K562 (cell line): Measurements from ENCODE around the gene GART. TPM values are rescaled to one million over a fixed set of nuclear protein-coding genes. Genes with fewer than 3 reads are reported as not detected.

Source experiments
- ATAC-seq: fragments of 200-7000 bp; cut with Tn5 transposase; 3 replicates; pipeline ENCODE4 v1.9.1; 2020; ENCODE audit warnings: moderate library complexity
- BruUV-seq: library from RNA; stranded (reverse); fragments of 400-500 nt; replicated peaks from 2 replicates; lab custom pipeline; 2021; lab: Mats Ljungman, UMichigan
- CTCF ChIA-PET: fragments of 300-600 bp; formaldehyde crosslinking; extraction: SDS; loops from one replicate; lab custom pipeline; 2021; ENCODE audit warnings: low intra/inter-chr PET ratio; lab: Yijun Ruan, JAX
- POLR2A ChIA-PET: fragments of 300-600, 350-650 bp; sonication (Branson Sonifier 250); formaldehyde crosslinking; extraction: SDS; loops from one replicate; lab custom pipeline; 2021; ENCODE audit warnings: antibody characterized with exemption, inconsistent platforms; lab: Yijun Ruan, JAX
- DNase-seq, 4 experiments: peaks; one replicate each; pipeline versions ENCODE4 v3.0.0 to v3.0.0-alpha.2; 2011 to 2018; ENCODE audit warnings: low spot score in 3 of 4, mixed read lengths in 3 of 4; ENCODE audit errors: extremely low read depth in 1 of 4
- FAIRE-seq: peaks from 2 replicates; lab custom pipeline; 2011; peaks lifted over from hg19 to GRCh38; lab: Jason Lieb, UNC
- H2AFZ ChIP-seq: 2 replicates; pipeline ENCODE4 v1.6.0; 2011; ENCODE audit warnings: low read depth, low read length, control low read depth, inconsistent platforms
- H3K27ac ChIP-seq: fragments of 200-600 bp; 3 replicates; pipeline ENCODE4 v1.8.0; 2011; ENCODE audit warnings: low read depth, mild to moderate bottlenecking, control low read depth, inconsistent platforms, low read length, moderate library complexity, mixed read lengths; ENCODE audit errors: extremely low read depth
- H3K27me3 ChIP-seq, 2 experiments: fragments of 300-600 bp in 1 of 2; 2 replicates in 1 of 2; 3 replicates in 1 of 2; pipeline versions ENCODE4 v1.6.0 to v1.8.0; 2011; ENCODE audit warnings: inconsistent platforms in 2 of 2, low read length in 2 of 2, mild to moderate bottlenecking in 1 of 2, mixed read lengths in 1 of 2, moderate library complexity in 1 of 2; ENCODE audit not compliant: control insufficient read depth in 2 of 2, insufficient read depth in 2 of 2
- H3K36me3 ChIP-seq: fragments of 300-600 bp; 3 replicates; pipeline ENCODE4 v1.8.0; 2011; ENCODE audit warnings: mild to moderate bottlenecking, low read length, inconsistent platforms; ENCODE audit not compliant: control insufficient read depth, insufficient read depth
- H3K4me1 ChIP-seq, 2 experiments: fragments of 200-600 bp in 1 of 2; replicated peaks in 1 of 2; 2 replicates in 1 of 2; 3 replicates in 1 of 2; pipeline versions ENCODE4 v1.5.1 to v1.8.0; 2011; ENCODE audit warnings: inconsistent platforms in 2 of 2, low read length in 2 of 2, mild to moderate bottlenecking in 1 of 2, mixed read lengths in 1 of 2, moderate library complexity in 1 of 2; ENCODE audit not compliant: control insufficient read depth in 2 of 2, insufficient read depth in 2 of 2
- H3K4me2 ChIP-seq: 2 replicates; pipeline ENCODE4 v1.6.1; 2011; ENCODE audit warnings: low read length, control low read depth, inconsistent platforms, mixed read lengths; ENCODE audit not compliant: insufficient read depth
- H3K4me3 ChIP-seq: fragments of 200-600 bp; sonication (generic), shearing (Covaris generic); 2 replicates; pipeline ENCODE4 v1.5.1; 2016; ENCODE audit warnings: control low read depth, inconsistent platforms
- H3K79me2 ChIP-seq: fragments of 200-600 bp; 3 replicates; pipeline ENCODE4 v1.8.0; 2011; ENCODE audit warnings: low read length, inconsistent platforms; ENCODE audit not compliant: control insufficient read depth, insufficient read depth
- H3K9ac ChIP-seq, 2 experiments: 2 replicates each; pipeline versions ENCODE4 v1.6.0 to v1.6.1; 2011; ENCODE audit warnings: low read depth in 2 of 2, low read length in 2 of 2, control low read depth in 1 of 2, inconsistent platforms in 1 of 2, mild to moderate bottlenecking in 1 of 2, mixed read lengths in 1 of 2; ENCODE audit not compliant: insufficient read depth in 1 of 2
- H3K9me1 ChIP-seq: one replicate; pipeline ENCODE4 v1.6.0; 2011; ENCODE audit warnings: inconsistent platforms, mild to moderate bottlenecking, low read length, moderate library complexity; ENCODE audit not compliant: control insufficient read depth, insufficient read depth
- H3K9me3 ChIP-seq: replicated peaks from 2 replicates; pipeline ENCODE4 v1.5.1; 2011; ENCODE audit warnings: low read depth, low read length, inconsistent platforms; ENCODE audit not compliant: control insufficient read depth, insufficient read depth
- H4K20me1 ChIP-seq: replicated peaks from 2 replicates; pipeline ENCODE4 v1.6.1; 2011; ENCODE audit warnings: low read length, inconsistent platforms, mixed read lengths; ENCODE audit not compliant: control insufficient read depth, insufficient read depth
- ARID1B ChIP-seq: fragments of 450-650 bp; IDR thresholded peaks from 2 replicates; pipeline ENCODE4 v1.6.1; 2016; ENCODE audit warnings: antibody characterized with exemption, mild to moderate bottlenecking, inconsistent platforms
- CBFA2T2 ChIP-seq: fragments of 450-650 bp; conservative IDR thresholded peaks from 2 replicates; pipeline ENCODE4 v1.6.1; 2017; ENCODE audit warnings: mild to moderate bottlenecking
- E2F4 ChIP-seq: sonication (generic); formaldehyde crosslinking; IDR thresholded peaks from 2 replicates; pipeline ENCODE4 v1.8.0; 2022; ENCODE audit warnings: mild to moderate bottlenecking, low read depth, missing genetic modification reagents
- MXD1 ChIP-seq: fragments of 250-450 bp; sonication (Bioruptor Pico); IDR thresholded peaks from 2 replicates; pipeline ENCODE4 v1.8.0; 2021; ENCODE audit warnings: borderline replicate concordance, mild to moderate bottlenecking, moderate library complexity; ENCODE audit not compliant: poor library complexity, severe bottlenecking
- POLR3G ChIP-seq: IDR thresholded peaks from 2 replicates; pipeline ENCODE4 v1.6.1; 2011; ENCODE audit not compliant: insufficient read length, insufficient replicate concordance; ENCODE audit errors: extremely low read depth
- RB1 ChIP-seq: fragments of 450-650 bp; IDR thresholded peaks from 2 replicates; pipeline ENCODE4 v1.6.1; 2017; ENCODE audit warnings: low read depth, mild to moderate bottlenecking
- WGBS: fragments of 100-300 bp; shearing (Covaris generic); methylation state at CpG from one replicate; pipeline ENCODE4 v1.1.6; 2016; ENCODE audit warnings: low coverage, mixed read lengths; ENCODE audit not compliant: insufficient coverage; ENCODE audit errors: missing lambda C conversion rate; 5-methylcytosine and 5-hydroxymethylcytosine counted together
- in situ Hi-C: fragments of 300-500 bp; cut with MboI; formaldehyde crosslinking; loops from 4 replicates; pipeline ENCODE4 v1.15.0; 2018; ENCODE audit warnings: inconsistent platforms, mixed read lengths
- intact Hi-C: fragments of 100-400 bp; cut with micrococcal nuclease; formaldehyde crosslinking; loops from 2 replicates; pipeline ENCODE4 v1.14.2; 2022
- polyA plus RNA-seq, 8 experiments: library from polyadenylated mRNA; depleted of rRNA in 4 of 8; stranded (reverse) in 5 of 8; unstranded in 3 of 8; fragments of >200 nt; fragmentation: Nextera tagmentation in 2 of 8; fragmentation: Illumina TruSeq in 1 of 8; extraction: Ambion mirVana in 2 of 8; extraction: Trizol in 1 of 8; gene quantifications; 2 replicates each; pipeline versions ENCODE4 v1.2.1 to v1.2.3, GENCODE V29; 2011 to 2014; ENCODE audit warnings: inconsistent platforms in 1 of 8, missing spikeins in 1 of 8
- total RNA-seq, 7 experiments: library from RNA; depleted of rRNA in 6 of 7; stranded (reverse); fragments of >200 nt in 6 of 7; fragmentation: Illumina TruSeq in 2 of 7; extraction: Trizol in 2 of 7; gene quantifications; 2 replicates each; pipeline versions ENCODE4 v1.2.1 to v1.2.3, GENCODE V29; 2011 to 2021; ENCODE audit warnings: low replicate concordance in 1 of 7
- TF ChIP-seq, protein P1 (sequence below): sonication (generic); formaldehyde crosslinking; IDR thresholded peaks from 2 replicates; pipeline ENCODE4 v1.8.0; 2023; ENCODE audit warnings: mild to moderate bottlenecking, missing genetic modification reagents
- TF ChIP-seq, protein P2 (sequence below), 2 experiments: IDR thresholded peaks; 2 replicates each; pipeline ENCODE4 v1.6.1; 2011; ENCODE audit warnings: borderline replicate concordance in 1 of 2, control low read depth in 1 of 2, low read depth in 1 of 2, low read length in 1 of 2, mild to moderate bottlenecking in 1 of 2, mixed read lengths in 1 of 2, moderate library complexity in 1 of 2; ENCODE audit not compliant: insufficient read depth in 1 of 2, insufficient read length in 1 of 2, poor library complexity in 1 of 2, severe bottlenecking in 1 of 2; ENCODE audit errors: extremely low read depth in 1 of 2
- TF ChIP-seq, protein P3 (sequence below): sonication (generic); formaldehyde crosslinking; IDR thresholded peaks from 2 replicates; pipeline ENCODE4 v1.8.1; 2023; ENCODE audit warnings: mild to moderate bottlenecking, missing genetic modification reagents

GART gene
- total and polyA plus RNA-seq, 9 of the 15 experiments (the other 6 are each of a cell fraction or from before 2014, with no cell fraction given), result 141 to 429 (median 349) TPM

DNA sequence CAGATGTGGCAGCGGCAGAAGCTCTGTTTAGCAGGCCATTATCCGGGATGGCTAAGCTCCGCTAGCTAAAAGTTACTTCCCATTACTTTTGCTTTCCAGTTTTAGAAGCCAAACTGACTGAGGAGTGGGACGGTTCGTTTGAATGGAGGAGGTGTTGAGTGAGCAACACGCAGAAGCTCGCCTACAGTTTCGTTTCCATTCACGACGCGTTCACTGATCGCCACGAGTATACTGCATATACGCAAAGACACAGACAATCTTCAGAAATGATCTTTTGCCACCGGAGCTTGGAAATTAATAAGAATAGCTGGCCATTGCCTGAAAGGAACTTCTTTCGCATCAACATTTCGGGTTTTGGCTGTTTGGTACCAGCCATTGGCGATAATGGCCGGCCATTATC is 15.5 kb upstream of the GART start:
- ChIA-PET CTCF (no interaction called here), POLR2A (interaction anchor here (0.6 to 10.6 kb wide), 10 partner anchors 8 to 204 kb away, joined by 3 to 130 read pairs (median 4); partner anchors contain the start of genes DONSON, GART, SON and TMEM50B)
- Histone ChIP-seq H3K4me1 (no peaks in the 10 kb centered on the region), H3K36me3 (peaks cover 96% of the 10 kb centered on the region), H3K9me1 (no peaks in the 10 kb centered on the region), H3K27ac (no peak overlapping the region), H3K4me2 (no peak overlapping the region), H4K20me1 (0 out of 2 replicates have a peak, but pooled peaks cover 4% of the 10 kb centered on the region), H3K9me3 (peaks cover 12% of the 10 kb centered on the region), H3K79me2 (peaks cover 92% of the 10 kb centered on the region), H3K27me3 (no peaks in the 10 kb centered on the region), H3K9ac (no peak overlapping the region), H2AFZ (no peak overlapping the region), H3K4me3 (no peak overlapping the region)
- no TSS peak for BruUV-seq
- intact Hi-C loops, result no loop called here
- 98% methylated on average over 19 of the region's 19 CpGs for WGBS
- DNase-seq, result no peak
- no peak for FAIRE-seq
- ATAC-seq, result no peak
- in situ Hi-C loops, result no loop called here
- no peak for TF ChIP-seq MXD1 (CRISPR knock-in tag)
- TF ChIP-seq, protein P1, sequence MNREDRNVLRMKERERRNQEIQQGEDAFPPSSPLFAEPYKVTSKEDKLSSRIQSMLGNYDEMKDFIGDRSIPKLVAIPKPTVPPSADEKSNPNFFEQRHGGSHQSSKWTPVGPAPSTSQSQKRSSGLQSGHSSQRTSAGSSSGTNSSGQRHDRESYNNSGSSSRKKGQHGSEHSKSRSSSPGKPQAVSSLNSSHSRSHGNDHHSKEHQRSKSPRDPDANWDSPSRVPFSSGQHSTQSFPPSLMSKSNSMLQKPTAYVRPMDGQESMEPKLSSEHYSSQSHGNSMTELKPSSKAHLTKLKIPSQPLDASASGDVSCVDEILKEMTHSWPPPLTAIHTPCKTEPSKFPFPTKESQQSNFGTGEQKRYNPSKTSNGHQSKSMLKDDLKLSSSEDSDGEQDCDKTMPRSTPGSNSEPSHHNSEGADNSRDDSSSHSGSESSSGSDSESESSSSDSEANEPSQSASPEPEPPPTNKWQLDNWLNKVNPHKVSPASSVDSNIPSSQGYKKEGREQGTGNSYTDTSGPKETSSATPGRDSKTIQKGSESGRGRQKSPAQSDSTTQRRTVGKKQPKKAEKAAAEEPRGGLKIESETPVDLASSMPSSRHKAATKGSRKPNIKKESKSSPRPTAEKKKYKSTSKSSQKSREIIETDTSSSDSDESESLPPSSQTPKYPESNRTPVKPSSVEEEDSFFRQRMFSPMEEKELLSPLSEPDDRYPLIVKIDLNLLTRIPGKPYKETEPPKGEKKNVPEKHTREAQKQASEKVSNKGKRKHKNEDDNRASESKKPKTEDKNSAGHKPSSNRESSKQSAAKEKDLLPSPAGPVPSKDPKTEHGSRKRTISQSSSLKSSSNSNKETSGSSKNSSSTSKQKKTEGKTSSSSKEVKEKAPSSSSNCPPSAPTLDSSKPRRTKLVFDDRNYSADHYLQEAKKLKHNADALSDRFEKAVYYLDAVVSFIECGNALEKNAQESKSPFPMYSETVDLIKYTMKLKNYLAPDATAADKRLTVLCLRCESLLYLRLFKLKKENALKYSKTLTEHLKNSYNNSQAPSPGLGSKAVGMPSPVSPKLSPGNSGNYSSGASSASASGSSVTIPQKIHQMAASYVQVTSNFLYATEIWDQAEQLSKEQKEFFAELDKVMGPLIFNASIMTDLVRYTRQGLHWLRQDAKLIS (CRISPR knock-in tag), result no peak
- TF ChIP-seq RB1, result no peak
- no peak for TF ChIP-seq CBFA2T2
- no peak for TF ChIP-seq POLR3G
- TF ChIP-seq E2F4 (CRISPR knock-in tag), result no peak
- TF ChIP-seq, protein P2, sequence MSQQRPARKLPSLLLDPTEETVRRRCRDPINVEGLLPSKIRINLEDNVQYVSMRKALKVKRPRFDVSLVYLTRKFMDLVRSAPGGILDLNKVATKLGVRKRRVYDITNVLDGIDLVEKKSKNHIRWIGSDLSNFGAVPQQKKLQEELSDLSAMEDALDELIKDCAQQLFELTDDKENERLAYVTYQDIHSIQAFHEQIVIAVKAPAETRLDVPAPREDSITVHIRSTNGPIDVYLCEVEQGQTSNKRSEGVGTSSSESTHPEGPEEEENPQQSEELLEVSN (IDR thresholded peaks at IDR 0.05; ENCODE audit: borderline replicate concordance in 1 of 2, extremely low read depth in 1 of 2, insufficient read depth in 1 of 2, insufficient read length in 1 of 2, low read depth in 1 of 2, low read length in 1 of 2, poor library complexity in 1 of 2, severe bottlenecking in 1 of 2), result no peak
- TF ChIP-seq, protein P3, sequence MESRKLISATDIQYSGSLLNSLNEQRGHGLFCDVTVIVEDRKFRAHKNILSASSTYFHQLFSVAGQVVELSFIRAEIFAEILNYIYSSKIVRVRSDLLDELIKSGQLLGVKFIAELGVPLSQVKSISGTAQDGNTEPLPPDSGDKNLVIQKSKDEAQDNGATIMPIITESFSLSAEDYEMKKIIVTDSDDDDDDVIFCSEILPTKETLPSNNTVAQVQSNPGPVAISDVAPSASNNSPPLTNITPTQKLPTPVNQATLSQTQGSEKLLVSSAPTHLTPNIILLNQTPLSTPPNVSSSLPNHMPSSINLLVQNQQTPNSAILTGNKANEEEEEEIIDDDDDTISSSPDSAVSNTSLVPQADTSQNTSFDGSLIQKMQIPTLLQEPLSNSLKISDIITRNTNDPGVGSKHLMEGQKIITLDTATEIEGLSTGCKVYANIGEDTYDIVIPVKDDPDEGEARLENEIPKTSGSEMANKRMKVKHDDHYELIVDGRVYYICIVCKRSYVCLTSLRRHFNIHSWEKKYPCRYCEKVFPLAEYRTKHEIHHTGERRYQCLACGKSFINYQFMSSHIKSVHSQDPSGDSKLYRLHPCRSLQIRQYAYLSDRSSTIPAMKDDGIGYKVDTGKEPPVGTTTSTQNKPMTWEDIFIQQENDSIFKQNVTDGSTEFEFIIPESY (CRISPR knock-in tag), result no peak
- no peak for TF ChIP-seq ARID1B
